HFF-Myc (cell line): ENCODE data around the gene LRRN4.

Source experiments
- DNase-seq: peaks from one replicate; pipeline ENCODE4 v3.0.0-alpha.2; 2011; ENCODE audit warnings: low read depth; ENCODE audit errors: extremely low read depth
- H3K4me3 ChIP-seq: replicated peaks from 2 replicates; pipeline ENCODE4 v1.5.1; 2011; ENCODE audit warnings: low read depth, mild to moderate bottlenecking, control low read depth, low read length
- CTCF ChIP-seq: IDR thresholded peaks from 2 replicates; pipeline ENCODE4 v1.5.1; 2012; ENCODE audit warnings: mild to moderate bottlenecking, low read depth, low read length, control low read depth; ENCODE audit errors: missing control alignments

The LRRN4 gene

GRCh38 chr20:6094063-6094462, 40.2 kb upstream of the LRRN4 start:
- DNase-seq: no peak
- no peak for TF ChIP-seq CTCF
- H3K4me3 ChIP-seq: no peak overlapping the region

GRCh38 chr20:6091661-6092060, 37.8 kb upstream of the LRRN4 start:
- no peak for TF ChIP-seq CTCF
- H3K4me3 ChIP-seq: no peak overlapping the region
- no peak for DNase-seq

DNA sequence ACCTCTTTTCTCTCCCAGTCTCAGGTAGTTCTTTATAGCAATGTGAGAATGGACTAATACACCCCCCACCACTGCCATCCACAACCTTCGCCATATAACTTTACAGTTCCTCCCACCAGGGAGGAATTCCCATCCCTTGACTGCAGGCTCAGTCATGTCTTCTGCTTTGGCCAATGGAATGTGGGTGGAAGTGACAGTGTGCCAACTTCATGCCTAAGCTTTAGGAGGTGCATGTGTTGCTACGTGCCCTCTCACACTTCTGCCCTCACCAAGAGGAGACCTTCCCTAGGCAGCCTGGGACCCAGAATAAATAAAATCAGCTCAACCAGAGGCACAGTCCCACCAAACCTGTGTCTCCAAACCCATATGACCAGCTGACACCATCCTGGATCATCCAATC, 33.0 kb upstream of the LRRN4 start:
- no peak for TF ChIP-seq CTCF
- H3K4me3 ChIP-seq: no peak overlapping the region
- DNase-seq: no peak

DNA sequence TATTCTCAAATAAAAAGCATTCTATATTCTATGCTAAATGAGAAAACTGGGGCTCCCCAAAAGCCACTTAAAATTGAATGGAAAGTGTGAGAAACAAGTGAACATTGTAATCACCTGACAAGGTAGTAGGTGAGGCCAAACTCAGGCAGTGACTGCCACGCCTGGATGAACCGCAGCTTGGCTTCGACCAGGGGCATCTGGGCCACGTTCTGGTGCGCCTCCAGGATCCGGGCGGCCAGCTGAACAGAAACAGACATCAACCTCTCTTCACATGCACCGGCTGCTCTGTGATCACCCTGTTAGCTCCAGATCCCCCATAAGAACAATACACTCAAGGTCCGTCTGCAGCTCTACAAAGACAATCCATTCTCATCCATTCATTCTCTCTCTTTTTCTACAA, 30.1 kb upstream of the LRRN4 start:
- TF ChIP-seq CTCF: no peak
- no peak for DNase-seq
- H3K4me3 ChIP-seq: no peak overlapping the region

GRCh38 chr20:6081236-6081635, 27.4 kb upstream of the LRRN4 start:
- H3K4me3 ChIP-seq: no peak overlapping the region
- TF ChIP-seq CTCF: no peak
- no peak for DNase-seq

- TF ChIP-seq CTCF: no peak
- DNase-seq: no peak
- H3K4me3 ChIP-seq: no peak overlapping the region
These were observed 25.2 kb upstream of the LRRN4 start for GRCh38 chr20:6079016-6079415.

GRCh38 chr20:6075428-6076219, 21.8 kb upstream of the LRRN4 start:
- no peak for DNase-seq
- TF ChIP-seq CTCF: no peak

More at GRCh38 chr20:6075428-6076219, 21.8 kb upstream of the LRRN4 start:
- H3K4me3 ChIP-seq: no peak overlapping the region
